Type B pancreatic cell (in vitro differentiated cells): ENCODE measurements around the gene GLG1. TPM values are rescaled to one million over a fixed set of nuclear protein-coding genes. Genes with fewer than 3 reads are reported as not detected.

ENCODE experiments used
- DNase-seq: peaks from one replicate; pipeline ENCODE4 v3.0.0; 2021; ENCODE audit warnings: mixed read lengths; ENCODE audit not compliant: unreplicated experiment; ENCODE audit errors: extremely low spot score
- H3K27ac Mint-ChIP-seq: 2 replicates; pipeline ENCODE4 v1.8.0; 2021; ENCODE audit warnings: mild to moderate bottlenecking, mixed read lengths
- H3K27me3 Mint-ChIP-seq: 2 replicates; pipeline ENCODE4 v1.8.0; 2021; ENCODE audit warnings: mixed read lengths
- H3K36me3 Mint-ChIP-seq: 2 replicates; pipeline ENCODE4 v1.8.0; 2021; ENCODE audit warnings: mixed read lengths
- H3K4me1 Mint-ChIP-seq: one replicate; pipeline ENCODE4 v1.8.0; 2021; ENCODE audit warnings: mixed read lengths; ENCODE audit not compliant: unreplicated experiment
- H3K4me3 Mint-ChIP-seq: 2 replicates; pipeline ENCODE4 v1.8.0; 2021; ENCODE audit warnings: mild to moderate bottlenecking, mixed read lengths
- H3K9me3 Mint-ChIP-seq: 2 replicates; pipeline ENCODE4 v1.8.0; 2021; ENCODE audit warnings: mixed read lengths
- CTCF ChIP-seq: fragments of 200-600 bp; sonication (generic); conservative IDR thresholded peaks from 2 replicates; pipeline ENCODE4 v1.5.0; 2021; ENCODE audit warnings: antibody characterized with exemption, mild to moderate bottlenecking
- total RNA-seq: library from RNA; stranded (reverse); gene quantifications from 2 replicates; pipeline ENCODE4 v1.2.1, GENCODE V29; 2021; ENCODE audit warnings: low replicate concordance

GLG1 gene
- total RNA-seq, 1 donor from 2014 or later = 144 TPM

DNA sequence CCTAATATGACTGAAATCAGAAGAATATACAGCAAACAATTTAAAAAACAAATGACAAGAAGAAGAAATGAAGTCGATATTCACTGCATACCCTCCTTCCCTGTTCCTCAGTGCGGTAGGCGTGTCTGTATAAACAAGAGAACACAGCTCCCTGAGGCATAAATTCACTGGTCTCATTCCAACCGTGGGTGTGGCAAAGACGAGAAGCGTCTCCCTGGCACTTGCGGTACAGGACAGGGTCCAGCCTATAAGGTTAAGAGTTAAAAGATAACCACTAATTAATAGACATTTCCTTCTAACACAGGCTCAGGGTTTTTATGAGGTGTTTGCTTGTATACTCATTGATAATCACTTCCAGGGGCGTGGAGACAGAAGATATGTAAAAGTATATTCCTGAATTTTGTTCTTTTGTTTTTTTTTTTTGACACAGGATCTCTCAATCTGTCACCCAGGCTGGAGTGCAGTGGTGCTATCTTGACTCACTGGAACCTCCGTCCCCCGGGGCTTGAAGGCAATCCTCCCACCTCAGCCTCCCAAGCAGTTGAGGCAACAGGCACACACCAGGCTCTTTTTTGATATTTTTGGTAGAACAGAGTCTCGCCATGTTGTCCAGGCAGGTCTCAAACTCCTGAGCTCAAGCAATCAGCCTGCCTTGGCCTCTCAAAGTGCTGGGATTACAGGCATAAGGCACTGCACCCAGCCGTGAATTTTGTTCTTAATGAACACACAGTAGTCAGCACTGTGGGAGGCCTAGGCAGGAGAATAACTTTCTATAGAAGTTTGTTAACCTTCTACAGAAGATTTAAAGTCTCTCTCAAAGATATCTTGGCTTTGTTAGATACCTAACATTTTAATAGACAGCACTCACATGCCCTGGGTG lies 126.5 kb downstream of the GLG1 start:
- no peak for DNase-seq
- TF ChIP-seq CTCF = no peak
- Mint-ChIP-seq H3K4me1 (peaks cover 8% of the 10 kb centered on the region), H3K4me3 (peak overlapping the region; percentile 62), H3K9me3 (no peaks in the 10 kb centered on the region), H3K27ac (peak overlapping the region; percentile 97), H3K27me3 (no peaks in the 10 kb centered on the region), H3K36me3 (peaks cover 39% of the 10 kb centered on the region)

- Mint-ChIP-seq H3K4me1 (peaks cover 8% of the 10 kb centered on the region), H3K36me3 (peaks cover 44% of the 10 kb centered on the region), H3K4me3 (peak overlapping the region; percentile 58), H3K27me3 (no peaks in the 10 kb centered on the region), H3K9me3 (no peaks in the 10 kb centered on the region), H3K27ac (peak overlapping the region; percentile 17)
- no peak for TF ChIP-seq CTCF
- DNase-seq = no peak
These were observed 129.7 kb downstream of the GLG1 start for GRCh38 chr16:74477226-74477625.

GRCh38 chr16:74474416-74474815 lies 132.5 kb downstream of the GLG1 start:
- H3K27ac Mint-ChIP-seq = no peak overlapping the region
- H3K4me1 Mint-ChIP-seq = no peaks in the 10 kb centered on the region
- no peak overlapping the region for H3K4me3 Mint-ChIP-seq
- peaks cover 46% of the 10 kb centered on the region for H3K36me3 Mint-ChIP-seq
- H3K27me3 Mint-ChIP-seq = no peaks in the 10 kb centered on the region
- DNase-seq = no peak
- no peaks in the 10 kb centered on the region for H3K9me3 Mint-ChIP-seq
- TF ChIP-seq CTCF = no peak

DNA sequence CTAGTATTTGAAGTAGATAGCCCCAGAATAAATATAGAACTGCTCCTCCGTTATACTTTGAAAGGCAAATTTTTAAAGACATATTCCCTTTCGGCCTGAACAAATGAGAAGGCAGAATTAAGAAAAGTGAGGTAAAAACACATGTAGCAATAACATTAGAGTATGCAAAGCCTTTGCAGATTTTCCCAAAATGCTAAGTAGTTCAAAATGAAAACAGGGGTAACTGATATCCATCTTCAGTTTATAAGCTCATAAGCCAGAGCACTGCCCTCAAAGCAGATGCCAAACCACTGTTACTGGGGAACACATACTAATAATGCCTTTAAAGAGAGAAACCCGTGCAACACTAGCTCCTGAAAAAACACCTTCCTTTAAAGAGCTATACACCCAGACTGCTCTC lies 134.4 kb downstream of the GLG1 start:
- Mint-ChIP-seq H3K36me3 (peaks cover 44% of the 10 kb centered on the region), H3K4me1 (no peaks in the 10 kb centered on the region), H3K27me3 (no peaks in the 10 kb centered on the region), H3K9me3 (no peaks in the 10 kb centered on the region), H3K4me3 (no peak overlapping the region), H3K27ac (no peak overlapping the region)
- no peak for DNase-seq
- no peak for TF ChIP-seq CTCF

DNA sequence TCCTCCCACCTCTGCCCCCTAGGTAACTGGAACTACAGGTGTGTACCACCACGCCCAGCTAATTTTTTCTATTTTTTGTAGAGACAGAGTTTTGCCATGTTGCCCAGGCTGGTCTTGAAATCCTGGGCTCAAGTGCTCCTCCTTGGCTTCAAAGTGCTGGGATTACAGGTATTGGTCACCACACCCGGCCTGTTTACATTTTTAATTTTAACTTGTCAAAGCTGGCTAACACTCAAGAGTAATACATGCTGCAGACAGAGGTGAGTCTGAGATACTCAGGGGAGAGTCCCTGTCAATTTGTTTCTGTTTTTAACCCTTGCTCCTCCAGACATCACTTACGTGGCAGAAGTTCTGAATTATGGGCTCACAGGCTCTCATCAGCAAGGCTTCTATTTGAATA lies 134.9 kb downstream of the GLG1 start:
- H3K9me3 Mint-ChIP-seq = no peaks in the 10 kb centered on the region
- H3K4me1 Mint-ChIP-seq = no peaks in the 10 kb centered on the region
- peaks cover 45% of the 10 kb centered on the region for H3K36me3 Mint-ChIP-seq
- H3K27me3 Mint-ChIP-seq = no peaks in the 10 kb centered on the region
- DNase-seq = no peak
- no peak overlapping the region for H3K4me3 Mint-ChIP-seq
- H3K27ac Mint-ChIP-seq = no peak overlapping the region
- TF ChIP-seq CTCF = no peak
